Upper lobe of left lung (tissue), 4 donors: ENCODE measurements around the gene UBE2L5.

Experiments
- POLR2A ChIP-seq, 4 donors: fragments of 450-650 bp; IDR thresholded peaks; one replicate each; pipeline ENCODE4 v1.5.1; 2016 to 2017; ENCODE audit warnings: antibody characterized with exemption in 4 of 4, mild to moderate bottlenecking in 2 of 4
- TF ChIP-seq, protein P1 (sequence below), 6 experiments: fragments of 450-650 bp in 4 of 6; fragments of 200-600 bp in 2 of 6; sonication (generic) in 2 of 6; IDR thresholded peaks; one replicate each; pipeline ENCODE4 v1.5.1; 2016 to 2019; ENCODE audit warnings: antibody characterized with exemption in 6 of 6

DNA sequence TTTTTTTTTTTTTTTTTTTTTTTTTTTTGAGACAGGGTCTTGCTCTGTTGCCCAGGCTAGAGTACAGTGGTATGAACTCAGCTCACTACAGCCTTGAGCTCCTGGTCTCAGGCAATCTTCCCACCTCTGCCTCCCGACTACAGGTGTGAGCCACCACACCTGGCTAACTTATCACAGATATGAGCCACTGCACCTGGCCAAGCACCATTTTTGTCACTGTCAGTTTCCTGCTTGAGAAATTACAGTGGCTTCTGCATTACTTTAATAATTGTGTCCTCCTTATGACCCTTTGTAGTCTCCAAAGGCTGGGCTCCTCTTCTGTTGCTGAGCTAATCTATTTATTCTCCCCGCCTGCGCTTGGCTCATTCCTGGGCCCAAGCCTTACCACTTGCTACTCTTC is 16.0 kb downstream of the UBE2L5 start:
- TF ChIP-seq, protein P1, sequence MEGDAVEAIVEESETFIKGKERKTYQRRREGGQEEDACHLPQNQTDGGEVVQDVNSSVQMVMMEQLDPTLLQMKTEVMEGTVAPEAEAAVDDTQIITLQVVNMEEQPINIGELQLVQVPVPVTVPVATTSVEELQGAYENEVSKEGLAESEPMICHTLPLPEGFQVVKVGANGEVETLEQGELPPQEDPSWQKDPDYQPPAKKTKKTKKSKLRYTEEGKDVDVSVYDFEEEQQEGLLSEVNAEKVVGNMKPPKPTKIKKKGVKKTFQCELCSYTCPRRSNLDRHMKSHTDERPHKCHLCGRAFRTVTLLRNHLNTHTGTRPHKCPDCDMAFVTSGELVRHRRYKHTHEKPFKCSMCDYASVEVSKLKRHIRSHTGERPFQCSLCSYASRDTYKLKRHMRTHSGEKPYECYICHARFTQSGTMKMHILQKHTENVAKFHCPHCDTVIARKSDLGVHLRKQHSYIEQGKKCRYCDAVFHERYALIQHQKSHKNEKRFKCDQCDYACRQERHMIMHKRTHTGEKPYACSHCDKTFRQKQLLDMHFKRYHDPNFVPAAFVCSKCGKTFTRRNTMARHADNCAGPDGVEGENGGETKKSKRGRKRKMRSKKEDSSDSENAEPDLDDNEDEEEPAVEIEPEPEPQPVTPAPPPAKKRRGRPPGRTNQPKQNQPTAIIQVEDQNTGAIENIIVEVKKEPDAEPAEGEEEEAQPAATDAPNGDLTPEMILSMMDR (IDR thresholded peaks at IDR 0.05): no peak
- no peak for TF ChIP-seq POLR2A (IDR thresholded peaks at IDR 0.05)
